Mammary epithelial cell (primary cell): ENCODE results near the gene B4GAT1.

ENCODE experiments used
- CTCF ChIP-seq, 2 donors: IDR thresholded peaks in 1 of 2; conservative IDR thresholded peaks in 1 of 2; 2 replicates each; pipeline ENCODE4 v1.5.1; 2011 to 2012; ENCODE audit warnings: inconsistent platforms in 2 of 2, low read length in 2 of 2, mild to moderate bottlenecking in 2 of 2, control low read depth in 1 of 2, low read depth in 1 of 2; ENCODE audit not compliant: insufficient read depth in 1 of 2; ENCODE audit errors: extremely low read depth in 1 of 2
- EZH2 ChIP-seq: IDR thresholded peaks from 2 replicates; pipeline ENCODE4 v1.6.1; 2012; ENCODE audit warnings: low read length, inconsistent platforms, borderline replicate concordance

- no peak for TF ChIP-seq CTCF (conservative IDR thresholded peaks at IDR 0.05 in 1 of 2, IDR thresholded peaks at IDR 0.05 in 1 of 2; ENCODE audit: extremely low read depth in 1 of 2, insufficient read depth in 1 of 2, low read depth in 1 of 2, low read length in 2 of 2)
- TF ChIP-seq EZH2: no peak
These were observed 11.7 kb downstream of the B4GAT1 start for GRCh38 chr11:66335531-66336233.
